ENCODE data around the gene EPHA3.

DNA sequence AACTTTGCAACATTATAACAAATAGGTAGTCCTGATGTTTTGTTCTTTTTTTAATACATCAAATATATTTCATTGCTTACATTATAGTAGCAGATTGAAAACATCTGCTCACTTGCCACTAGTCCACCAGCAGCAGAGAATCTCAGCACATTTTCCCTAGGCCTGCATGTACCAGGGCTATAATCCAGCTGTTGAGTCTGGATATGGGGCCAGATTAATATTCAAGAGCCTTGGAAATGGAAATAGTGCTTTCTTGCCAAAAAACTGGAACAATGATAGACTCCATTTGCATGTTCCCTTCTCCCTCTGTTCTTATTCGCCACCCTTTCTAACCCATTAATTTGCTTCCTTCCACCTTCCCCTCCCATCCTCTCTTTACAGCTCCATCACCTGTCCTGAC, 288.0 kb downstream of the EPHA3 start:
- TF ChIP-seq, protein P1, sequence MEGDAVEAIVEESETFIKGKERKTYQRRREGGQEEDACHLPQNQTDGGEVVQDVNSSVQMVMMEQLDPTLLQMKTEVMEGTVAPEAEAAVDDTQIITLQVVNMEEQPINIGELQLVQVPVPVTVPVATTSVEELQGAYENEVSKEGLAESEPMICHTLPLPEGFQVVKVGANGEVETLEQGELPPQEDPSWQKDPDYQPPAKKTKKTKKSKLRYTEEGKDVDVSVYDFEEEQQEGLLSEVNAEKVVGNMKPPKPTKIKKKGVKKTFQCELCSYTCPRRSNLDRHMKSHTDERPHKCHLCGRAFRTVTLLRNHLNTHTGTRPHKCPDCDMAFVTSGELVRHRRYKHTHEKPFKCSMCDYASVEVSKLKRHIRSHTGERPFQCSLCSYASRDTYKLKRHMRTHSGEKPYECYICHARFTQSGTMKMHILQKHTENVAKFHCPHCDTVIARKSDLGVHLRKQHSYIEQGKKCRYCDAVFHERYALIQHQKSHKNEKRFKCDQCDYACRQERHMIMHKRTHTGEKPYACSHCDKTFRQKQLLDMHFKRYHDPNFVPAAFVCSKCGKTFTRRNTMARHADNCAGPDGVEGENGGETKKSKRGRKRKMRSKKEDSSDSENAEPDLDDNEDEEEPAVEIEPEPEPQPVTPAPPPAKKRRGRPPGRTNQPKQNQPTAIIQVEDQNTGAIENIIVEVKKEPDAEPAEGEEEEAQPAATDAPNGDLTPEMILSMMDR (IDR thresholded peaks at IDR 0.05) = no peak
- TF ChIP-seq POLR2A (IDR thresholded peaks at IDR 0.05) = no peak
